Activated CD8-positive, alpha-beta memory T cell treated with anti-CD3 and anti-CD28 coated beads, Interleukin-2, amount 50 U/mL, for 48 hours (primary cell): ENCODE results near the gene ETV6.

Source experiments
- DNase-seq: peaks from one replicate; pipeline ENCODE4 v3.0.0-alpha.2; 2020

The ETV6 gene

DNA sequence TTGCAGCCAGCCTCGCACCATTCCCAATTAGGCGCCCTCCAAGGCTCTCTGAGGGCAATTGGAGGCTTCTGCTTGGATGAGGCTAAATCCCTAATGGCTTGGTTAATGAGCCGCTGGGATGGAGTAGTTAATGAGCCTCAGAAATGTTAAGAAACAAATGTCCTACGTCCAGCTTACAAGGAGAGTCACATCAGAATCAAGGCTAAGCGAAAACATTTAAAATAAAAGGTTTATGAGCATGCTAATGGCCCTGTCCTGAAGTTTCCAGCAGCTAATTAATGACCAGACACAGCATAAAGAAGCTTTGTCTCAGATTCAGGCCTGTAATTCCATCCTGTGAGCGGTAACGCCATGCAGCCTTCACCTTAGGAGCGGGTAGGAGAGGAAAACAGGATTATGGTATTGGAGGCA lies 220.6 kb downstream of the ETV6 start:
- DNase-seq: no peak

GRCh38 chr12:11872055-11872454 lies 222.6 kb downstream of the ETV6 start:
- DNase-seq: no peak

DNA sequence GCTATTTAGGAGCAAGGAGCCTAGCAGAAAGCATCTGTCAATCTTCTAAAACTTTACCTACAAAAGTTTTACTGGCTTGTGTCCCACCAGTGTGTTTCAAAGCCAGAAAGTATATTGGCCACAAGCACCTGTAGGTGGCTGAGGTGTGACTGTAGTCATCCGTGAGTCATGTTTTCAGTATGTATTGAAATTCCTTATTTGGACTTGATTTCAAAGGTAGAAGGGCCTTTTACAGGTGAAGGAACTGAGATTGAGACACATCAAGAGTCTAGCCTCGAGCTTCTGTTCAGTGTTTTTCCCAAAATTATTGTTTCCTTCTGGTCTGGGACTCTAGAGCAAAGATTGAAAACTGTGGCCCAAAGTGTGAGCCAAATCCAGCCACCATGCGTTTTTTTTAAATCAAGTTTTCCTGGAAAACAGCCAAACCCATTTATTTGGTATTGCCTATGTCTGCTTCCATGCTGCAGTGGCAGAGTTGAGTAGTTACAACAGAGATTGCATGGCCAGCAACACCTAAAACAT lies 226.0 kb downstream of the ETV6 start:
- DNase-seq: no peak

DNA sequence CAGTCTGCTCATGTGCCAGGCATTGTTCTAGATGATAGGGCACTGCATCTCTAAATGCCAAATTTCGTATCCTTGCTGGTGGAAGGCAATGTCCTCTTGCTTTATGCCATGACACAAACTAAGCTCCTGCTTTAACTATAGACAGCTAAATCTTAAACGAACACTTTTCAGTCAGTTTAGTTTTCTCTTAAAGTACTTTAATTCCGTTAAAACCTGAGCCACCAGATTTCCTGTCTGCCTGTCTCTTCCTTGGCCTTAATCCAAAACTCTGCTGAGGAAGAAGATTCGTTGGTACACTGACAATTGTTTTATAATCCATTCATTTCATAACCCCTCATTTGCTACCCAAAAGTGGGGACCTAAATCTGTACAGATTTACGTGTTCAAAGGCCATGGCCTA lies 226.8 kb downstream of the ETV6 start:
- no peak for DNase-seq

DNA sequence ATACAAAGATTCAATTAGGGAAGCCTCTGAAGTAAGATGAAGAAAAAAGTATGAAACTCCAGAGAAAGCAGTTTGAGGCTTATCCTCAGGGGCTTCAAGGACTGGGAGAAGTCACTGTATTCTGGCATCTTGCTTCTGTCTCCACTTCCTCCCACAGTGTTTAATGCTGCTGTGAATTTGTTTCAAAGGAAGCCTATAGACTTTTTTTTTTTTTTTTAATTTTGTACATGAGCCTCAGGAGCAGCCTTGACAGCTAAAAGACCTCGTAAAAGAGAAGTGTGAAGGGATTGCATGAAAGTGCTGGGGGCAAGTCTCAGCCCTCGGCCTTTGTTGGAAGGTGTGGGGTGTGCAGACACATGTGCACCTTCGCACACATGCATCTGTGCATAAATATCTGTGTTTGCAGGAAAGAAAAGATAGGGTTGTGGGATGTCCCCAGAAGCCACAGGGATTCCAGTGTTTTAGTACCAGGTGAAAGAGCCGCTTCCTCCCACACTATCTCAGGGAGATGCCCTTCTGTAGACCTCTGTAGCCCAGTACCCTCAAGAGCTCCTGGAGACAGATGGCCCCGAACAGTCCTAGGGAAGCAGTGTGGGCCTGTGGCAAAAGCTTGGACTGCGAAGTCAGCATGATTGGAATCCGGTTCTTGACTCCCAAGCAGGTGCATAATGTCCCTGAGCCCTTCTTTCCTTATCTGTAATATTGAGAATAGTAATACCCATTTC lies 227.8 kb downstream of the ETV6 start:
- DNase-seq: no peak

GRCh38 chr12:11877869-11878780 lies 228.7 kb downstream of the ETV6 start:
- no peak for DNase-seq

DNA sequence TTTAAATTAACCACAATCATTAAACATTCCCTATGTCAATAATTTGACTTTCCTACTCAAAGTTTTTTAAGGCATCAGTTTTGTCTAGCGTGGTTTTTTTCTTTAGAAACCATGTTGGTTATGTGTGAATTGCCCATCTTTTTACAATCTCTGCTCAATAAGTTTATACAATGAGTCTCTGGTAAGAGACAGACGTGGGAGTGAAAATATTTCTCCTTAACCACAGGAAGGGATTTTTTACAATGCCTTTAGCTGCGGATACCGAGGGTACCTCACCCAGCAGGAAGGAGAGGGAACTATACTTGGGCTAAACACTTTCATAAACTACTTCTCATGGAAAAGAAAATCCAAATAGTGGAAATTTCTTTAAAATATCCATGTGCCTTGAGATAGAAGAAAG lies 229.8 kb downstream of the ETV6 start:
- DNase-seq: no peak

GRCh38 chr12:11880381-11880780 lies 230.9 kb downstream of the ETV6 start:
- no peak for DNase-seq

DNA sequence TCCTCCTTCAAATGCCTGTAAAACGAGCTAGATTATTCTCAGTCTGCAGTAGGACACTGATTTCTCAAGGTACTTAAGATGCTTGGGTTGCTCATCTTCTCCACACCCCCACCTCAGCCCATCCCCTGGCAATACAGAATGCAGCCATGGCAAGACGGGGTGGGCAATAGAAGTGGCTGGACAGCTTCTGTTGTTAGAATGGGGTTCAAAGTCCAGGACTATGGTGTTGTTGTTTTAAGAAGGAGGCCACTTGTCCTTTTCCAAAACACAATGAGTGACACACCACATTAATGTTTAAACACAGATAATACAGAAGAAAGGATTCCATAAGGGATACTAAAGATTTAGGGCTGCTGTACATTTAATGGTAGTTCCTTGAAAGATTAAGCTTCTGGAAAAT lies 232.4 kb downstream of the ETV6 start:
- no peak for DNase-seq

- no peak for DNase-seq
Measured at GRCh38 chr12:11882301-11883019, 233.0 kb downstream of the ETV6 start.

DNA sequence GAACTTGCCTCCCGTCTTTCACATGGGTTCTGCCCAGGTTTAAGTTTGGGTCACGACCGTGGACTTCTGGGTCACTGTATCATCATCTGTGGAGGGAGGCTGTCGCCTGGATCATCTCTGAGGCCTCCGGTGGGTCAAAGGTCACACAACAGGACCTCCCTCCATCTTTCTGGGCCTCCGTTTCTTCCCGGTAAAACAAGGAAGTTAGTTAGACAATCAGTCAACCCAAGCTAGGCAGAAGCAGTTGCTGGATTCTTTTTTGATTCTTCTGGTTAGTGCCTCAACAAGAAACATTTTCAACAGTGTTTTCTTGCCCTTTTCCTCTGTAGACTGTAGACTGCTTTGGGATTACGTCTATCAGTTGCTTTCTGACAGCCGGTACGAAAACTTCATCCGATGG lies 234.6 kb downstream of the ETV6 start:
- DNase-seq: no peak

- DNase-seq: no peak
Measured at GRCh38 chr12:11884706-11885105, 235.2 kb downstream of the ETV6 start.

GRCh38 chr12:11885261-11886038 lies 236.0 kb downstream of the ETV6 start:
- no peak for DNase-seq

DNA sequence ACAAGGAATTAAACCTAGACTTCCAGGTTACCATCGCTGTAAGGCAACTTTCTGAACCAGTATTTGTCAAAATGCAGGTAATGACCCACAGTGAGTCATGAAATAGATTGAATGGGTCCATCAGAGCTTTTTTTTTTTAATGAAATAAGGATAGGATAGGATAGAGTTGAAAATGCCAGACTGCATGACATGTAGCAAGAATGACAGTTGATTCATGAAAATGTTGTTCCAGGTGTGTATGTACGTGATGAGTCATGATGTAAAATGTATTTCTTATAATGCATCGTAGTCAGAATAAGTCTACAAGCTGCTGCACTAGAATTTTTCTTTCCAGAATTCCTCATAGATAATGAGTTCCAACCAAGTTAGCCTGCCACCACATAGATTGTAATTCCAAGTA lies 236.9 kb downstream of the ETV6 start:
- DNase-seq: no peak

DNA sequence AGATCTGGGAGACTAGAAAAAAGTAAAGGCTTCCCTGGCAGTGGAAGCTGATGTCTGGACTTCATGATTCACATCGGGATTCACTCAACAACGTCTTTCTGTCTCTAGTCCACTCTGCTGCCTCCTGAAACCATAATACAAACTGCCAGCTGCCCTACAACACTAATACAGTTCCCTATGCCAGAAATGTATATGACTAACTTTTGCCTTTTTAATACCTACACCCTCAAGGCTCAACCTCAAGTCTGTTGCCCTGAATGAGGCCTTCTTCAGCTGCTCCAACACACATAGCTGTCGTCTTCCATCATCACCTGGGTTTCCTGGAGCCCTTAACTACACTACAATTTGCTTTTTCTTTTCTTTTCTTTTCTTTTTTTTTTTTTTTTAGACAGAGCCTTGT lies 238.6 kb downstream of the ETV6 start:
- DNase-seq: no peak

GRCh38 chr12:11891346-11891745 lies 241.9 kb downstream of the ETV6 start:
- DNase-seq: no peak

GRCh38 chr12:11891754-11892386 lies 242.4 kb downstream of the ETV6 start:
- no peak for DNase-seq

DNA sequence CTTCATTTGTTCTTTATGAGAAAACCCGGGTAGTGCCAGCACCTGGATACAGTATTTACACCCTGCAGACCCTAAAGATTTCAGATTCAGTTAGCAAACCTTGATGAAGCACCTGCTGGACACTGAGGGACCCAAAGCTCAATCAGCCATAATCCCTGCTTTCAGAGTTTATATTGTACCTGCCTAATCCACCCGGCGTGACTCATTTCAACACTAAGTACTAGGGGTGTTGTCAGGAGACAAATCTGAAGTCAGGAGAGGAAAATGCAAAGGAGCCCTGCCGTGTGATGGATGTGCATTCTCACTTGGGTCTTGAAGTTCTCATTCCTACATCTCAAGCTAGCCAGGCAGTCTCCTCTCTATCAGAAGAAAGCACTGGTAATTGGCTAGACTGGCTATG lies 244.5 kb downstream of the ETV6 start:
- DNase-seq: no peak

- no peak for DNase-seq
Measured at GRCh38 chr12:11894890-11895289, 245.4 kb downstream of the ETV6 start.

GRCh38 chr12:11895421-11896078 lies 246.1 kb downstream of the ETV6 start:
- no peak for DNase-seq

- no peak for DNase-seq
Measured at GRCh38 chr12:11896417-11896929, 247.0 kb downstream of the ETV6 start.
